H1 (cell line): ENCODE results near the gene UGT2B15.

ENCODE experiments used
- EZH2 ChIP-seq: fragments of 200-600 bp; sonication (generic); IDR thresholded peaks from 2 replicates; pipeline ENCODE4 v1.7.1; 2012; ENCODE audit warnings: low read depth, mild to moderate bottlenecking, moderate library complexity, low read length, inconsistent platforms; ENCODE audit not compliant: severe bottlenecking
- JUND ChIP-seq: IDR thresholded peaks from 2 replicates; pipeline ENCODE4 v1.6.1; 2011; ENCODE audit warnings: mild to moderate bottlenecking, improper control_type of control experiment, low read length
- POLR2A ChIP-seq, 2 experiments: IDR thresholded peaks; 1 replicate in 1 of 2; 2 replicates in 1 of 2; pipeline ENCODE4 v1.6.1; 2011; ENCODE audit warnings: low read depth in 2 of 2, low read length in 2 of 2, mild to moderate bottlenecking in 2 of 2; ENCODE audit errors: control extremely low read depth in 1 of 2
- RFX5 ChIP-seq: IDR thresholded peaks from 2 replicates; pipeline ENCODE4 v1.6.1; 2011; ENCODE audit warnings: low read depth, low read length, improper control_type of control experiment, borderline replicate concordance
- TF ChIP-seq, protein P1 (sequence below), 3 experiments: IDR thresholded peaks; 1 replicate in 2 of 3; 2 replicates in 1 of 3; pipeline versions ENCODE4 v1.5.1 to v1.6.1; 2011; ENCODE audit warnings: low read length in 3 of 3, mild to moderate bottlenecking in 3 of 3, inconsistent platforms in 2 of 3, low read depth in 1 of 3, moderate library complexity in 1 of 3; ENCODE audit not compliant: insufficient read depth in 1 of 3; ENCODE audit errors: control extremely low read depth in 1 of 3

DNA sequence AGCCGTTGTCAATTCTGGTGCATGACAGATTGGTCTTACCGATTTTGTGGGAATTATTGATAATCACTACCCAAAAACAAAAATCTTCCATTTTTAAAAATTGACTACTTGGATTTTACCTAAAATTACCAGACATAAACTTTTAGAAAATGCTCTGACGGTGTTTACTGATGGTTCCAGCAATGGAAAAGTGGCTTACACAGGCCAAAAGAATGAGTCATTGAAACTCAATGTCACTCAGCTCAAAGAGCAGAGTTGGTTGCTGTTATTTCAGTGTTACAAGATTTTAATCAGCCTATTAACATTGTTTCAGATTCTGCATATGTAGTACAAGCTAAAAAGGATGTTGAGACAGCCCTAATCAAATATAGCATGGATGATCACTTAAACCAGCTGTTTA, 71.3 kb downstream of the UGT2B15 start:
- TF ChIP-seq JUND: no peak
- TF ChIP-seq POLR2A (IDR thresholded peaks at IDR 0.05; ENCODE audit: control extremely low read depth in 1 of 2, low read depth in 2 of 2, low read length in 2 of 2): no peak
- TF ChIP-seq, protein P1, sequence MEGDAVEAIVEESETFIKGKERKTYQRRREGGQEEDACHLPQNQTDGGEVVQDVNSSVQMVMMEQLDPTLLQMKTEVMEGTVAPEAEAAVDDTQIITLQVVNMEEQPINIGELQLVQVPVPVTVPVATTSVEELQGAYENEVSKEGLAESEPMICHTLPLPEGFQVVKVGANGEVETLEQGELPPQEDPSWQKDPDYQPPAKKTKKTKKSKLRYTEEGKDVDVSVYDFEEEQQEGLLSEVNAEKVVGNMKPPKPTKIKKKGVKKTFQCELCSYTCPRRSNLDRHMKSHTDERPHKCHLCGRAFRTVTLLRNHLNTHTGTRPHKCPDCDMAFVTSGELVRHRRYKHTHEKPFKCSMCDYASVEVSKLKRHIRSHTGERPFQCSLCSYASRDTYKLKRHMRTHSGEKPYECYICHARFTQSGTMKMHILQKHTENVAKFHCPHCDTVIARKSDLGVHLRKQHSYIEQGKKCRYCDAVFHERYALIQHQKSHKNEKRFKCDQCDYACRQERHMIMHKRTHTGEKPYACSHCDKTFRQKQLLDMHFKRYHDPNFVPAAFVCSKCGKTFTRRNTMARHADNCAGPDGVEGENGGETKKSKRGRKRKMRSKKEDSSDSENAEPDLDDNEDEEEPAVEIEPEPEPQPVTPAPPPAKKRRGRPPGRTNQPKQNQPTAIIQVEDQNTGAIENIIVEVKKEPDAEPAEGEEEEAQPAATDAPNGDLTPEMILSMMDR (IDR thresholded peaks at IDR 0.05; ENCODE audit: control extremely low read depth in 1 of 3, insufficient read depth in 1 of 3, low read depth in 1 of 3, low read length in 3 of 3): no peak
- no peak for TF ChIP-seq RFX5
- no peak for TF ChIP-seq EZH2
